Hepatocyte (in vitro differentiated cells): Measurements from ENCODE around the gene RBM6. TPM values are rescaled to one million over a fixed set of nuclear protein-coding genes. Genes with fewer than 3 reads are reported as not detected.
"Not testable (repeated sequence)": the region's sequence is repeated elsewhere in the genome, so short reads cannot be mapped to it uniquely, and the experiment has no call there.

Experiments used
- DNase-seq: peaks from one replicate; pipeline ENCODE4 v3.0.0-alpha.2; 2016; ENCODE audit warnings: low spot score
- H2AFZ ChIP-seq: fragments of 200-600 bp; sonication (generic); 2 replicates; pipeline ENCODE4 v1.6.0; 2016; ENCODE audit warnings: antibody characterized with exemption, mild to moderate bottlenecking
- H3K27ac ChIP-seq: fragments of 200-600 bp; sonication (generic); 2 replicates; pipeline ENCODE4 v1.5.1; 2016; ENCODE audit warnings: mild to moderate bottlenecking
- H3K27me3 ChIP-seq: fragments of 200-600 bp; sonication (generic); 2 replicates; pipeline ENCODE4 v1.6.1; 2016
- H3K36me3 ChIP-seq: fragments of 200-600 bp; sonication (generic); replicated peaks from 2 replicates; pipeline ENCODE4 v1.5.1; 2016; ENCODE audit warnings: low read depth; ENCODE audit not compliant: insufficient read depth
- H3K4me1 ChIP-seq: fragments of 200-600 bp; sonication (generic); 2 replicates; pipeline ENCODE4 v1.5.1; 2016; ENCODE audit warnings: mild to moderate bottlenecking, moderate library complexity; ENCODE audit not compliant: insufficient read depth
- H3K4me2 ChIP-seq: fragments of 200-600 bp; sonication (generic); 2 replicates; pipeline ENCODE4 v1.6.0; 2016
- H3K4me3 ChIP-seq: fragments of 200-600 bp; sonication (generic); 2 replicates; pipeline ENCODE4 v1.5.1; 2016; ENCODE audit warnings: mild to moderate bottlenecking
- H3K79me2 ChIP-seq: fragments of 200-600 bp; sonication (generic); 2 replicates; pipeline ENCODE4 v1.6.0; 2017; ENCODE audit warnings: mild to moderate bottlenecking
- H3K9me2 ChIP-seq: fragments of 200-600 bp; sonication (generic); replicated peaks from 2 replicates; pipeline ENCODE4 v1.6.0; 2017; ENCODE audit warnings: mild to moderate bottlenecking; ENCODE audit not compliant: insufficient read depth
- H3K9me3 ChIP-seq: fragments of 200-600 bp; sonication (generic); 2 replicates; pipeline ENCODE4 v1.5.1; 2016; ENCODE audit warnings: low read depth, mild to moderate bottlenecking
- H4K20me1 ChIP-seq: fragments of 200-600 bp; sonication (generic); 2 replicates; pipeline ENCODE4 v1.6.0; 2016; ENCODE audit warnings: mild to moderate bottlenecking; ENCODE audit not compliant: insufficient read depth, poor library complexity, severe bottlenecking
- EZH2 ChIP-seq: fragments of 200-600 bp; sonication (generic); IDR thresholded peaks from 2 replicates; pipeline ENCODE4 v1.6.1; 2016; ENCODE audit warnings: antibody characterized with exemption, mild to moderate bottlenecking, borderline replicate concordance
- EZH2phosphoT487 ChIP-seq: fragments of 200-600 bp; sonication (generic); IDR thresholded peaks from one replicate; pipeline ENCODE4 v1.6.1; 2018; ENCODE audit warnings: antibody characterized with exemption, mild to moderate bottlenecking, low read depth, moderate library complexity; ENCODE audit not compliant: unreplicated experiment, severe bottlenecking
- WGBS: methylation state at CpG from one replicate; pipeline ENCODE4 v1.1.6; 2016; ENCODE audit warnings: low lambda C conversion rate; ENCODE audit errors: missing lambda C conversion rate; 5-methylcytosine and 5-hydroxymethylcytosine counted together
- polyA plus RNA-seq: library from polyadenylated mRNA; unstranded; fragments of >200 nt; fragmentation: Nextera tagmentation; extraction: Ambion mirVana; gene quantifications from 2 replicates; pipeline ENCODE4 v1.2.1, GENCODE V29; 2016
- total RNA-seq: library from RNA; depleted of rRNA; stranded (reverse); fragments of >200 nt; gene quantifications from 2 replicates; pipeline ENCODE4 v1.2.3, GENCODE V29; 2014
- TF ChIP-seq, protein P1 (sequence below): fragments of 200-600 bp; sonication (generic); IDR thresholded peaks from 2 replicates; pipeline ENCODE4 v1.5.1; 2016; ENCODE audit warnings: antibody characterized with exemption, mild to moderate bottlenecking; ENCODE audit not compliant: poor library complexity

RBM6 gene
- total and polyA plus RNA-seq, 2 experiments from 2014 or later = 47.2 to 69.0 TPM

GRCh38 chr3:49929291-49930167, 10.4 kb upstream of the RBM6 start, which contains the start of gene MON1A:
Gene MON1A (minus strand): TSS chr3:49929811. CDS start chr3:49913346, 16,465 bp downstream.
- no peaks in the 10 kb centered on the region for H4K20me1 ChIP-seq
- H3K79me2 ChIP-seq = peaks cover 12% of the 10 kb centered on the region
- TF ChIP-seq EZH2phosphoT487 = no peak
- TF ChIP-seq, protein P1, sequence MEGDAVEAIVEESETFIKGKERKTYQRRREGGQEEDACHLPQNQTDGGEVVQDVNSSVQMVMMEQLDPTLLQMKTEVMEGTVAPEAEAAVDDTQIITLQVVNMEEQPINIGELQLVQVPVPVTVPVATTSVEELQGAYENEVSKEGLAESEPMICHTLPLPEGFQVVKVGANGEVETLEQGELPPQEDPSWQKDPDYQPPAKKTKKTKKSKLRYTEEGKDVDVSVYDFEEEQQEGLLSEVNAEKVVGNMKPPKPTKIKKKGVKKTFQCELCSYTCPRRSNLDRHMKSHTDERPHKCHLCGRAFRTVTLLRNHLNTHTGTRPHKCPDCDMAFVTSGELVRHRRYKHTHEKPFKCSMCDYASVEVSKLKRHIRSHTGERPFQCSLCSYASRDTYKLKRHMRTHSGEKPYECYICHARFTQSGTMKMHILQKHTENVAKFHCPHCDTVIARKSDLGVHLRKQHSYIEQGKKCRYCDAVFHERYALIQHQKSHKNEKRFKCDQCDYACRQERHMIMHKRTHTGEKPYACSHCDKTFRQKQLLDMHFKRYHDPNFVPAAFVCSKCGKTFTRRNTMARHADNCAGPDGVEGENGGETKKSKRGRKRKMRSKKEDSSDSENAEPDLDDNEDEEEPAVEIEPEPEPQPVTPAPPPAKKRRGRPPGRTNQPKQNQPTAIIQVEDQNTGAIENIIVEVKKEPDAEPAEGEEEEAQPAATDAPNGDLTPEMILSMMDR = peak; percentile 42
- no peak for TF ChIP-seq EZH2
- peak within 1 kb of the TSS; percentile 64 for H3K4me3 ChIP-seq
- no peaks in the 10 kb centered on the region for H3K27me3 ChIP-seq
- peak; percentile 95 for DNase-seq
- H3K27ac ChIP-seq = peak within 1 kb of the TSS; percentile 76
- H3K4me1 ChIP-seq = peaks cover 9% of the 10 kb centered on the region
- H3K36me3 ChIP-seq = no peaks in the 10 kb centered on the region
- H3K4me2 ChIP-seq = peak within 1 kb of the TSS; percentile 69
- H3K9me2 ChIP-seq = no peaks in the 10 kb centered on the region
- WGBS = 2% methylated on average over 54 of the region's 56 CpGs
- peak within 1 kb of the TSS; percentile 87 for H2AFZ ChIP-seq
- no peaks in the 10 kb centered on the region for H3K9me3 ChIP-seq

GRCh38 chr3:49930168-49930690, 9.7 kb upstream of the RBM6 start:
- H3K4me2 ChIP-seq = peak overlapping the region; percentile 69
- no peaks in the 10 kb centered on the region for H3K9me2 ChIP-seq
- peaks cover 9% of the 10 kb centered on the region for H3K4me1 ChIP-seq
- no peaks in the 10 kb centered on the region for H4K20me1 ChIP-seq
- no peaks in the 10 kb centered on the region for H3K9me3 ChIP-seq
- WGBS = 64% methylated on average over 16 of the region's 16 CpGs
- no peak for DNase-seq
- H3K79me2 ChIP-seq = peaks cover 12% of the 10 kb centered on the region
- TF ChIP-seq EZH2 (no peak), EZH2phosphoT487 (no peak)
- TF ChIP-seq, protein P1 = no peak
- H3K36me3 ChIP-seq = no peaks in the 10 kb centered on the region
- no peaks in the 10 kb centered on the region for H3K27me3 ChIP-seq
- peak overlapping the region; percentile 87 for H2AFZ ChIP-seq
- peak overlapping the region; percentile 64 for H3K4me3 ChIP-seq
- H3K27ac ChIP-seq = peak overlapping the region; percentile 76

GRCh38 chr3:49930922-49931321, 9.0 kb upstream of the RBM6 start:
- H3K4me1 ChIP-seq = peaks cover 9% of the 10 kb centered on the region
- no peaks in the 10 kb centered on the region for H3K9me3 ChIP-seq
- H4K20me1 ChIP-seq = no peaks in the 10 kb centered on the region
- no peaks in the 10 kb centered on the region for H3K36me3 ChIP-seq
- WGBS = 53% methylated on average over 1 of the region's 1 CpG
- H3K27me3 ChIP-seq = no peaks in the 10 kb centered on the region
- peak overlapping the region; percentile 69 for H3K4me2 ChIP-seq
- peaks cover 12% of the 10 kb centered on the region for H3K79me2 ChIP-seq
- DNase-seq = peak; percentile 75
- H3K9me2 ChIP-seq = no peaks in the 10 kb centered on the region
- no peak overlapping the region for H3K4me3 ChIP-seq
- TF ChIP-seq, protein P1 = peak; percentile 29
- TF ChIP-seq EZH2phosphoT487 (no peak), EZH2 (no peak)
- peak overlapping the region; percentile 87 for H2AFZ ChIP-seq
- H3K27ac ChIP-seq = peak overlapping the region; percentile 76

- H3K36me3 ChIP-seq, H4K20me1 ChIP-seq, H2AFZ ChIP-seq, DNase-seq, H3K27me3 ChIP-seq, H3K4me1 ChIP-seq, H3K4me3 ChIP-seq, H3K27ac ChIP-seq, H3K9me3 ChIP-seq, H3K9me2 ChIP-seq, H3K4me2 ChIP-seq: not testable (repeated sequence)
- H3K79me2 ChIP-seq = peaks cover 11% of the 10 kb centered on the region
- 96% methylated on average over 15 of the region's 15 CpGs for WGBS
These were observed 7.7 kb upstream of the RBM6 start for GRCh38 chr3:49932281-49932680.
